ENCODE results near the gene ZNF653.

DNA sequence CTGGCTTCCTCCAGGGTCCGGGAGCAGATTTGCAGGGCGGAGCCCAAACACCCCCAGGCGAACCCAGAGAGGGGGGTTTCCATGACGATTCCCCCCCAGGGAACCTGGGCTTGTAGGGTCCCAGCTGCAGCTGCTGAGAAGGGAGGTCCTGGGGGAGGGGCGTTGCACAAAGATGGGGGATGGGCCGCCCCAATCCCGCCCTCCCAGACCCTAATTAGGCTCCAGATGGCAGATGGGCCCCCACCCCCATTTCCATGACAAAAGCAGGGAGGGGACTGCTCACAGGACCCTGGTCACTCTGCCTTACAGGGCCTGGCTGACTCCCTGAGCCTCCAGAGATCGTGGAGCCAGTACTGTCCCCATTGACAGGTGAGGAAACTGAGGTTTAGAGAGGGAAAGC lies 40.0 kb downstream of the ZNF653 start:
- no peak for TF ChIP-seq CHD2 (IDR thresholded peaks at IDR 0.05; ENCODE audit: low read length, partially characterized antibody)
- TF ChIP-seq, protein P1, sequence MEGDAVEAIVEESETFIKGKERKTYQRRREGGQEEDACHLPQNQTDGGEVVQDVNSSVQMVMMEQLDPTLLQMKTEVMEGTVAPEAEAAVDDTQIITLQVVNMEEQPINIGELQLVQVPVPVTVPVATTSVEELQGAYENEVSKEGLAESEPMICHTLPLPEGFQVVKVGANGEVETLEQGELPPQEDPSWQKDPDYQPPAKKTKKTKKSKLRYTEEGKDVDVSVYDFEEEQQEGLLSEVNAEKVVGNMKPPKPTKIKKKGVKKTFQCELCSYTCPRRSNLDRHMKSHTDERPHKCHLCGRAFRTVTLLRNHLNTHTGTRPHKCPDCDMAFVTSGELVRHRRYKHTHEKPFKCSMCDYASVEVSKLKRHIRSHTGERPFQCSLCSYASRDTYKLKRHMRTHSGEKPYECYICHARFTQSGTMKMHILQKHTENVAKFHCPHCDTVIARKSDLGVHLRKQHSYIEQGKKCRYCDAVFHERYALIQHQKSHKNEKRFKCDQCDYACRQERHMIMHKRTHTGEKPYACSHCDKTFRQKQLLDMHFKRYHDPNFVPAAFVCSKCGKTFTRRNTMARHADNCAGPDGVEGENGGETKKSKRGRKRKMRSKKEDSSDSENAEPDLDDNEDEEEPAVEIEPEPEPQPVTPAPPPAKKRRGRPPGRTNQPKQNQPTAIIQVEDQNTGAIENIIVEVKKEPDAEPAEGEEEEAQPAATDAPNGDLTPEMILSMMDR (IDR thresholded peaks at IDR 0.05) = no peak
- no peak for TF ChIP-seq POLR2A (IDR thresholded peaks at IDR 0.05; ENCODE audit: low read length)
- TF ChIP-seq RARB (CRISPR knock-in tag; IDR thresholded peaks at IDR 0.05) = no peak
- TF ChIP-seq BHLHE40 (IDR thresholded peaks at IDR 0.05; ENCODE audit: low read depth, low read length) = no peak
- no peak for TF ChIP-seq HMGXB4 (CRISPR knock-in tag; IDR thresholded peaks at IDR 0.05; ENCODE audit: borderline replicate concordance)
- TF ChIP-seq MAX (IDR thresholded peaks at IDR 0.05) = no peak
